WTC11 (cell line): ENCODE results near the gene TMEM252. TPM values are rescaled to one million over a fixed set of nuclear protein-coding genes. Genes with fewer than 3 reads are reported as not detected.

Experiments
- ATAC-seq: fragments of 200-7000 bp; cut with Tn5 transposase; 2 replicates; pipeline ENCODE4 v1.10.0; 2021; ENCODE audit warnings: mild to moderate bottlenecking, moderate library complexity
- CTCF ChIA-PET: fragments of 300-600 bp; sonication (Branson Sonifier 250); formaldehyde crosslinking; loops from one replicate; lab custom pipeline; 2021; ENCODE audit warnings: antibody characterized with exemption; lab: Charles Lee
- POLR2A ChIA-PET: fragments of 350-600 bp; sonication (Branson Sonifier 250); formaldehyde crosslinking; loops from one replicate; lab custom pipeline; 2021; ENCODE audit warnings: antibody characterized with exemption; lab: Charles Lee
- DNase-seq: peaks from one replicate; pipeline ENCODE4 v3.0.0; 2021; ENCODE audit warnings: low spot score
- H3K27ac Mint-ChIP-seq: 2 replicates; pipeline ENCODE4 v1.8.0; 2021; ENCODE audit warnings: mixed read lengths
- H3K27me3 Mint-ChIP-seq: 2 replicates; pipeline ENCODE4 v1.8.0; 2021; ENCODE audit warnings: low read depth, mild to moderate bottlenecking, moderate library complexity, mixed read lengths
- H3K36me3 Mint-ChIP-seq: 2 replicates; pipeline ENCODE4 v1.8.0; 2021; ENCODE audit warnings: mixed read lengths
- H3K4me1 Mint-ChIP-seq: 2 replicates; pipeline ENCODE4 v1.8.0; 2022; ENCODE audit warnings: mixed read lengths
- H3K4me3 Mint-ChIP-seq: 2 replicates; pipeline ENCODE4 v1.8.0; 2021; ENCODE audit warnings: mild to moderate bottlenecking, moderate library complexity, mixed read lengths
- H3K9me3 Mint-ChIP-seq: 2 replicates; pipeline ENCODE4 v1.8.0; 2021; ENCODE audit warnings: mixed read lengths
- ATF2 ChIP-seq: sonication (generic); formaldehyde crosslinking; IDR thresholded peaks from 2 replicates; pipeline ENCODE4 v1.8.1; 2022; ENCODE audit warnings: low read depth, missing genetic modification reagents, borderline replicate concordance
- FOXJ3 ChIP-seq: sonication (generic); formaldehyde crosslinking; IDR thresholded peaks from 2 replicates; pipeline ENCODE4 v1.9.0; 2021; ENCODE audit warnings: missing genetic modification reagents, mild to moderate bottlenecking, borderline replicate concordance
- HMGXB4 ChIP-seq: sonication (generic); formaldehyde crosslinking; IDR thresholded peaks from 2 replicates; pipeline ENCODE4 v1.8.1; 2023; ENCODE audit warnings: mild to moderate bottlenecking, moderate library complexity, missing genetic modification reagents
- JAZF1 ChIP-seq: fragments of 250-450 bp; sonication (Bioruptor Pico); IDR thresholded peaks from 2 replicates; pipeline ENCODE4 v1.9.0; 2021; ENCODE audit warnings: moderate library complexity, mild to moderate bottlenecking, inconsistent platforms
- MAX ChIP-seq: sonication (generic); formaldehyde crosslinking; IDR thresholded peaks from 2 replicates; pipeline ENCODE4 v1.8.0; 2022; ENCODE audit warnings: mild to moderate bottlenecking, missing genetic modification reagents
- MLX ChIP-seq: sonication (generic); formaldehyde crosslinking; IDR thresholded peaks from 2 replicates; pipeline ENCODE4 v1.8.1; 2023; ENCODE audit warnings: mild to moderate bottlenecking, missing genetic modification reagents, moderate library complexity
- MYBL2 ChIP-seq: sonication (generic); formaldehyde crosslinking; IDR thresholded peaks from 2 replicates; pipeline ENCODE4 v1.8.1; 2023; ENCODE audit warnings: mild to moderate bottlenecking, moderate library complexity, missing genetic modification reagents
- NFYB ChIP-seq: sonication (generic); formaldehyde crosslinking; conservative IDR thresholded peaks from 2 replicates; pipeline ENCODE4 v1.8.0; 2022; ENCODE audit warnings: low read depth, missing genetic modification reagents
- SMAD3 ChIP-seq: sonication (generic); formaldehyde crosslinking; IDR thresholded peaks from 2 replicates; pipeline ENCODE4 v1.8.0; 2022; ENCODE audit warnings: missing genetic modification reagents, mild to moderate bottlenecking, borderline replicate concordance
- STAT6 ChIP-seq: sonication (generic); formaldehyde crosslinking; conservative IDR thresholded peaks from 2 replicates; pipeline ENCODE4 v1.8.1; 2023; ENCODE audit warnings: mild to moderate bottlenecking, low read depth, missing genetic modification reagents, moderate library complexity
- USF1 ChIP-seq: sonication (generic); formaldehyde crosslinking; IDR thresholded peaks from 2 replicates; pipeline ENCODE4 v1.8.0; 2022; ENCODE audit warnings: mild to moderate bottlenecking, missing genetic modification reagents
- USF2 ChIP-seq: sonication (generic); formaldehyde crosslinking; IDR thresholded peaks from 2 replicates; pipeline ENCODE4 v1.8.1; 2023; ENCODE audit warnings: mild to moderate bottlenecking, missing genetic modification reagents, moderate library complexity
- ZNF317 ChIP-seq: sonication (generic); formaldehyde crosslinking; IDR thresholded peaks from 2 replicates; pipeline ENCODE4 v1.8.1; 2023; ENCODE audit warnings: low read depth, mild to moderate bottlenecking, moderate library complexity, missing genetic modification reagents, borderline replicate concordance
- ZNF423 ChIP-seq: fragments of 250-450 bp; sonication (Bioruptor Pico); IDR thresholded peaks from 2 replicates; pipeline ENCODE4 v2.1.2; 2022; ENCODE audit warnings: mild to moderate bottlenecking, moderate library complexity
- ZNF532 ChIP-seq: fragments of 250-450 bp; sonication (Bioruptor Pico); IDR thresholded peaks from 2 replicates; pipeline ENCODE4 v1.9.0; 2021; ENCODE audit warnings: mild to moderate bottlenecking, borderline replicate concordance
- total RNA-seq: library from RNA; stranded (reverse); gene quantifications from 3 replicates; pipeline ENCODE4 v1.2.3, GENCODE V29; 2021

TMEM252 gene
- total RNA-seq, 1 experiment from 2014 or later, result not detected

GRCh38 chr9:68545033-68545705 lies 4.5 kb upstream of the TMEM252 start:
- Mint-ChIP-seq H3K4me1 (no peaks in the 10 kb centered on the region), H3K36me3 (no peaks in the 10 kb centered on the region), H3K27me3 (peaks cover 31% of the 10 kb centered on the region), H3K27ac (no peak overlapping the region), H3K9me3 (no peaks in the 10 kb centered on the region), H3K4me3 (no peak overlapping the region)
- DNase-seq, result no peak
- ChIA-PET CTCF (no interaction called here), POLR2A (no interaction called here)
- ATAC-seq, result no peak
- TF ChIP-seq ZNF317 (no peak), STAT6 (CRISPR knock-in tag) (no peak), MLX (no peak), USF1 (CRISPR knock-in tag) (no peak), ATF2 (CRISPR knock-in tag) (no peak), MYBL2 (CRISPR knock-in tag) (no peak), ZNF423 (CRISPR knock-in tag) (no peak), ZNF532 (CRISPR knock-in tag) (no peak), FOXJ3 (CRISPR knock-in tag) (no peak), HMGXB4 (CRISPR knock-in tag) (no peak), JAZF1 (no peak), USF2 (no peak), MAX (CRISPR knock-in tag) (no peak), NFYB (CRISPR knock-in tag) (no peak), SMAD3 (CRISPR knock-in tag) (no peak)
